ENCODE data around the gene GATAD2A. TPM values are rescaled to one million over a fixed set of nuclear protein-coding genes. Genes with fewer than 3 reads are reported as not detected.

Gene GATAD2A
- total RNA-seq, 2 donors from 2014 or later: 102 to 145 TPM

GRCh38 chr19:19532806-19533701 lies 127.6 kb downstream of the GATAD2A start:
- DNase-seq: no peak
- Histone ChIP-seq H3K4me1 (peaks cover under 1% of the 10 kb centered on the region), H3K9ac (ENCODE audit: low read depth in 2 of 2, low read length in 2 of 2) (no peak overlapping the region), H3K9me3 (no peaks in the 10 kb centered on the region), H3K4me3 (no peak overlapping the region), H3K36me3 (no peaks in the 10 kb centered on the region), H3K27ac (no peak overlapping the region), H3K27me3 (peaks cover 9% of the 10 kb centered on the region)
- intact Hi-C loops (cut with DNase I): loop anchor here (2.0 to 5.0 kb wide), 2 partner anchors 112 to 424 kb away; no protein-coding TSS in a partner anchor
- TF ChIP-seq, protein P1, sequence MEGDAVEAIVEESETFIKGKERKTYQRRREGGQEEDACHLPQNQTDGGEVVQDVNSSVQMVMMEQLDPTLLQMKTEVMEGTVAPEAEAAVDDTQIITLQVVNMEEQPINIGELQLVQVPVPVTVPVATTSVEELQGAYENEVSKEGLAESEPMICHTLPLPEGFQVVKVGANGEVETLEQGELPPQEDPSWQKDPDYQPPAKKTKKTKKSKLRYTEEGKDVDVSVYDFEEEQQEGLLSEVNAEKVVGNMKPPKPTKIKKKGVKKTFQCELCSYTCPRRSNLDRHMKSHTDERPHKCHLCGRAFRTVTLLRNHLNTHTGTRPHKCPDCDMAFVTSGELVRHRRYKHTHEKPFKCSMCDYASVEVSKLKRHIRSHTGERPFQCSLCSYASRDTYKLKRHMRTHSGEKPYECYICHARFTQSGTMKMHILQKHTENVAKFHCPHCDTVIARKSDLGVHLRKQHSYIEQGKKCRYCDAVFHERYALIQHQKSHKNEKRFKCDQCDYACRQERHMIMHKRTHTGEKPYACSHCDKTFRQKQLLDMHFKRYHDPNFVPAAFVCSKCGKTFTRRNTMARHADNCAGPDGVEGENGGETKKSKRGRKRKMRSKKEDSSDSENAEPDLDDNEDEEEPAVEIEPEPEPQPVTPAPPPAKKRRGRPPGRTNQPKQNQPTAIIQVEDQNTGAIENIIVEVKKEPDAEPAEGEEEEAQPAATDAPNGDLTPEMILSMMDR (IDR thresholded peaks at IDR 0.05): no peak

GRCh38 chr19:19533841-19534240 lies 128.4 kb downstream of the GATAD2A start:
- Histone ChIP-seq H3K36me3 (no peaks in the 10 kb centered on the region), H3K4me1 (peaks cover 7% of the 10 kb centered on the region), H3K4me3 (no peak overlapping the region), H3K27me3 (peaks cover 17% of the 10 kb centered on the region), H3K27ac (no peak overlapping the region), H3K9ac (ENCODE audit: low read depth in 2 of 2, low read length in 2 of 2) (no peak overlapping the region), H3K9me3 (no peaks in the 10 kb centered on the region)
- TF ChIP-seq, protein P1 (IDR thresholded peaks at IDR 0.05): no peak
- DNase-seq: no peak
- intact Hi-C loops (cut with DNase I): loop anchor here (2.0 to 5.0 kb wide), 2 partner anchors 111 to 423 kb away; no protein-coding TSS in a partner anchor

DNA sequence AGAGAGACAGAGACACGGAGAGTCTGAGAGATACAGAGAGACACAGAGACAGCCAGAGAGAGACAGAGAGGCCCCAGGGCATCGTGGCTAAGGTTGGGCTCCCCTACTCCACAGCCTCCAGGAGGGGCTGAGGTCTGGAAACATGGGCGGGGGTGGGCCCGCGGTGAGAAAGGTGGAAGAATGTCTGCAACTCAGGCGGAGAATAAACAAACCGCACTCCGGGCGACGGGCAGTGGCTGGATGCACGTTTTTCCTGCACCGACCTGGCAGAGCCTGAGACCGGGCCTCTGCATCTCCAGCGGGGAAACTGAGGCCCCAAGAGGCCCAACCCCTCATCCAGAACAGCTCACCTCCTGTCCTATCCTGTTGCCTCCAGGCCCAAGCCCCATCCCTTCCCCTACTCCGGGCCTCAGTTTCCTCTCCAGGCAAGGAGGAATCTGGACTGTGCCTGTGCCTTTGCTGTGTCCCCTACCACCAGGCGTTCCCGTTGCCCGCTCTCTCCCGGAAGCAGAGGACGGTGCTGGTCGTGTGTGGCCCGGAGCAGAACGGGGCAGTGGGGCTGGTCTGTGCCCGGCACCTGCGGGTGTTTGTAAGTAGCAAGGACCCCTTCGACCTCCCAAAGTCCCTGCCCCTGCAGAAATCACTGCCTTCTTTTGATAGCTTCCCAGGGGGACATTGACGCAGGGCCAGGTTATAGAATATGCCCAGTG lies 129.2 kb downstream of the GATAD2A start:
- peaks cover 22% of the 10 kb centered on the region for H3K27me3 ChIP-seq
- peaks cover 7% of the 10 kb centered on the region for H3K4me1 ChIP-seq
- DNase-seq: no peak
- intact Hi-C loops (cut with DNase I): loop anchor here (5.0 kb wide), 1 partner anchor 423 kb away; no protein-coding TSS in a partner anchor
- H3K9me3 ChIP-seq: no peaks in the 10 kb centered on the region
- TF ChIP-seq, protein P1 (IDR thresholded peaks at IDR 0.05): no peak
- H3K27ac ChIP-seq: no peak overlapping the region
- H3K36me3 ChIP-seq: no peaks in the 10 kb centered on the region
- H3K9ac ChIP-seq (ENCODE audit: low read depth in 2 of 2, low read length in 2 of 2): no peak overlapping the region
- no peak overlapping the region for H3K4me3 ChIP-seq

GRCh38 chr19:19535311-19536191 lies 130.1 kb downstream of the GATAD2A start:
- no peak overlapping the region for H3K4me3 ChIP-seq
- no peaks in the 10 kb centered on the region for H3K9me3 ChIP-seq
- H3K27ac ChIP-seq: no peak overlapping the region
- H3K4me1 ChIP-seq: peaks cover 7% of the 10 kb centered on the region
- intact Hi-C loops (cut with DNase I): no loop called here
- peaks cover 26% of the 10 kb centered on the region for H3K27me3 ChIP-seq
- H3K9ac ChIP-seq (ENCODE audit: low read depth in 2 of 2, low read length in 2 of 2): no peak overlapping the region
- DNase-seq: no peak
- no peaks in the 10 kb centered on the region for H3K36me3 ChIP-seq
- TF ChIP-seq, protein P1 (IDR thresholded peaks at IDR 0.05): no peak
